GM13977 (cell line): ENCODE results near the gene UNC5A.

Source experiments
- DNase-seq: peaks from one replicate; pipeline ENCODE4 v3.0.0; 2012; ENCODE audit warnings: low spot score
- CTCF ChIP-seq: IDR thresholded peaks from 2 replicates; pipeline ENCODE4 v1.5.1; 2012; ENCODE audit warnings: mild to moderate bottlenecking, control low read depth; ENCODE audit not compliant: insufficient read depth; ENCODE audit errors: extremely low read depth, missing control alignments
- in situ Hi-C: fragments of 300-500 bp; cut with MboI; formaldehyde crosslinking; loops from one replicate; pipeline ENCODE4 v1.12.0; 2022; ENCODE audit warnings: low sequenced_read_pairs, low pct_unique_long_range_greater_than_20kb, mixed read lengths, inconsistent platforms; ENCODE audit not compliant: unreplicated experiment

Gene UNC5A

GRCh38 chr5:176916337-176916736, 106.0 kb downstream of the UNC5A start:
- no peak for DNase-seq
- in situ Hi-C loops: no loop called here
- TF ChIP-seq CTCF: no peak

- in situ Hi-C loops: no loop called here
- TF ChIP-seq CTCF: no peak
- DNase-seq: no peak
Observed at GRCh38 chr5:176918613-176919012, 108.3 kb downstream of the UNC5A start.

GRCh38 chr5:176921714-176922113, 111.4 kb downstream of the UNC5A start:
- in situ Hi-C loops: no loop called here
- TF ChIP-seq CTCF: no peak
- DNase-seq: no peak

- in situ Hi-C loops: no loop called here
- DNase-seq: no peak
- no peak for TF ChIP-seq CTCF
Observed at GRCh38 chr5:176922817-176923216, 112.5 kb downstream of the UNC5A start.

GRCh38 chr5:176927562-176927961, 117.2 kb downstream of the UNC5A start:
- in situ Hi-C loops: no loop called here
- TF ChIP-seq CTCF: no peak

GRCh38 chr5:176929654-176930053, 119.3 kb downstream of the UNC5A start:
- TF ChIP-seq CTCF: no peak
- DNase-seq: no peak
- in situ Hi-C loops: no loop called here

More at GRCh38 chr5:176927562-176927961, 117.2 kb downstream of the UNC5A start:
- DNase-seq: no peak
